Measurements from ENCODE around the gene CLC.
"Not testable (repeated sequence)": the region's sequence is repeated elsewhere in the genome, so short reads cannot be mapped to it uniquely, and the experiment has no call there.

CLC gene

GRCh38 chr19:39737891-39738290, at the start of gene CLC:
CLC (minus strand) TSS chr19:39738029; CDS start chr19:39737952, 77 bp downstream.
- no peak for DNase-seq

DNA sequence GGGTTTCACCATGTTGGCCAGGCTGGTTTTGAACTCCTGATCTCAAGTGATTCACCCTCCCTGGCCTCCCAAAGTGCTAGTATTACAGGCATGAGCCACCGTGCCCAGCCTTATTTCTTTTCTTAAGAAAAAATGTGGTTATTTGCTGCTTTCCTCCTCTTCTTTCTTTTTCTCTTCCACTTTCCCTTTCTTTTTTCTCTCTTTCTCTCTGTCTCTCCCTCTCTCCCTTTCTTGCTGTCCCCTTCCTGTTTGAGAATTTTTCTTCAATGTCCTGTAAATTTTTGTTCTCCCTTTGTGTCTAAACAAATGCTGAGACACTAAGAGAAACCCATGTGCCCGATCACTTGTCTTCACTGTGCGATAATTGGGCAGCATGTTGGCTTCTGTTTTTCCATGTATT, 43.1 kb upstream of the CLC start:
- DNase-seq: no peak

DNA sequence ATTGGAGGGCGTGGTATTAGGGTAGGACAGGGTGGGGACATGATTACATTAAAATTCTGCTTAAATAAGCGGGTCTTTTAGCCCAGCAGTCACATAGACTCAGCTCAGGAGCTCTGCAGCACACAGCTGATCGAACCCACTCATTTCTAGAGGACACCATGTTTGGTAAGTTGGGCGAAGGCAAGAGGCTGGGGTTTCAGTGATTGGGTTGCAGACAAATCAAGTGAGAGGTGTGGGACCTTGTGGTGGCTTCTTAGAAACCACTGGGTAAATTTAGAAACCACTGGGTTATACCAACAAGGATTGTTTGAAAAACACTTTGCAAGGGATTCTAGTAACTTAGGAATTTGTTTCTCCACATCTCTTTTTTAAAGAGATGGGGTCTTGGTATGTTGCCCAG, 40.9 kb upstream of the CLC start, which contains the start of gene LEUTX:
LEUTX (plus strand) TSS at position 92 of the 400 bp plus-strand sequence; CDS start at position 159, 67 bp downstream.
- no peak for DNase-seq

- peak in 2 of 3 experiments; percentile 8 to 17 for DNase-seq
Measured at GRCh38 chr19:39768786-39769185, 31.0 kb upstream of the CLC start.

GRCh38 chr19:39768334-39768733, 30.5 kb upstream of the CLC start:
- DNase-seq: peak in 2 of 3 experiments; percentile 21 to 30

- DNase-seq: peak; percentile 5 to 54 (median 44)
Measured at GRCh38 chr19:39765091-39766076, 27.6 kb upstream of the CLC start.

DNA sequence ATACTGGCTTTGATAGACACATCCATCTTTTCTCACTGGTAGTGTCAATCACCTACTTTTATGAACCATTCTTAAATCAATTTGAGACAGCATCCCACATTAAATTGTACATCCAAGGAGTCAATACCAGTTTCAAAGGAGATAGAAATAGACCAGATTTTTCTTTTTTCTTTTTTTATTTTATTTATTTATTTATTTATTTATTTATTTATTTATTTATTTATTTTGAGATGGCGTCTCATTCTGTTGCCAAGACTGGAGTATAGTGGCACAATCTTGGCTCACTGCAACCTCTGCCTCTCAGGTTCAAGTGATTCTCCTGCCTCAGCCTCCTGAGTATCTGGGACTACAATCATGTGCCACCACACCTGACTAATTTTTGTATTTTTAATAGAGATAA, 24.0 kb upstream of the CLC start:
- not testable (repeated sequence) for DNase-seq

DNA sequence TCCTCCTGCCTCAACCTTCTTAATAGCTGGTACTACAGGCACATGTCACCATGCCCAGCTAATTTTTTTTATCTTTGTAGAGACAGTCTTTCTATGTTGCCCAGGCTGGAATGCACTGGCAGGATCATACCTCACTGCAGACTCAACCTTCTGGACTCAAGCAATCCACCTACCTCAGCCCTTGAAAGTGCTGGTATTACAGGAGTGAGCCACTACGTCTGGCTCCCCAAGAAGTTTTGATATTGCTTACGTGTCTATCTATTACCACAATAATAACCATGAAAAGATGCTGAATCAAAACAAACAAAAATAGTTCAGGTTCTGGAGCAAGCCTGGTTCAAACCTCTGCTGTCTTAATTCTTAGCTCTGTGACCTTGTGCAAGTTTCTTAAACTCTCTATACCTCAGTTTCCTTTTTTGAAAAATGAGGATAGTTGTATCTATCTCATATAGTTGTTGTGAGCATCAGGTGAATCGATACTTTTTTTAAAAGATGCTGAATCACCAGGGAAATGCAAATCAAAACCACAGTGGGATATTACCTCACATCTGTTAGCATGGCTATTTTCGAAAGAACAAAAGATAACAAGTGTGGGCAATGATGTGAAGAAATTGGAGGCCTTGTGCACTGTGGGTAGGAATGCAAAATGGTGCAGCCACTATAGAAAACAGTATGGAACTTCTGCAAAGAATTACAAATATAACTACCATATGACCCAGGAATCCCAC, 21.8 kb upstream of the CLC start:
- DNase-seq: no peak

DNA sequence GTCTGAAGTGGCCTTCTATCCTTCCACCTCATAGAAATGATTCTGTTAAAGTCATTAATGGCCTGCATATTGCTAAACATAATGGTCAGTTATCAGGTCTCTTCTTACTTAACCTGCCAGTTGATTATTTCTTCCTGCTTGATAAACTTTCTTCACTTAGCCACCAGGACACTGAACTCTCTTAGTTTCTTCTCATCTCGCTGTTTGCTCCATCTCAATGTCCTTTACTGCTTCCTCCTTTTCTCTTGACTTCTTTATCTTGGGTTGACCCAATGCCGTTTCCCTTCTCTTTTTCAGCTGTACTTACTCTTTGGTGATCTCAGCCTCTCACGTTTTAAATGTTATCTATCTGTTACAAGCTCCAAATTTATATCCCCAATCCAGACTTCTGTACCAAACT, 17.1 kb upstream of the CLC start:
- no peak for DNase-seq

GRCh38 chr19:39754544-39754943, 16.7 kb upstream of the CLC start:
- DNase-seq: no peak

GRCh38 chr19:39752795-39753194, 15.0 kb upstream of the CLC start:
- DNase-seq: no peak

GRCh38 chr19:39752390-39752789, 14.6 kb upstream of the CLC start:
- DNase-seq: no peak

DNA sequence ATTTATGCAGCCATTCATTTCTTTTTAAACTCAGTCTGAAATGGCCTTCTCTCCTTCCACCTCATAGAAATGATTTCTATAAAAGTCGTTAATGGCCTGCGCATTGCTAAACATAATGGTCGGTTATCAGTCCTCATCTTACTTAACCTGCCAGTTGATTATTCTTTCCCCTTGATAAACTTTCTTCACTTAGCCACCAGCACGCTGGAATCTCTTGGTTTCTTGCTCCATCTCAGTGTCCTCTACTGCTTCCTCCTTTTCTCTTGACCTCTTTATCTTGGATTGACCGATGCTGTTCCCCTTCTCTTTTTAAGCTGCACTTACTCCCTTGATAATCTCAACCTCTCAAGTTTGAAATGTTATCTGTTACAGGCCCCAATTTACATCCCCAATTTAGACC, 12.2 kb upstream of the CLC start:
- DNase-seq: no peak

- DNase-seq: no peak
Measured at GRCh38 chr19:39746836-39747529, 9.2 kb upstream of the CLC start.

GRCh38 chr19:39745643-39746042, 7.8 kb upstream of the CLC start:
- DNase-seq: no peak

DNA sequence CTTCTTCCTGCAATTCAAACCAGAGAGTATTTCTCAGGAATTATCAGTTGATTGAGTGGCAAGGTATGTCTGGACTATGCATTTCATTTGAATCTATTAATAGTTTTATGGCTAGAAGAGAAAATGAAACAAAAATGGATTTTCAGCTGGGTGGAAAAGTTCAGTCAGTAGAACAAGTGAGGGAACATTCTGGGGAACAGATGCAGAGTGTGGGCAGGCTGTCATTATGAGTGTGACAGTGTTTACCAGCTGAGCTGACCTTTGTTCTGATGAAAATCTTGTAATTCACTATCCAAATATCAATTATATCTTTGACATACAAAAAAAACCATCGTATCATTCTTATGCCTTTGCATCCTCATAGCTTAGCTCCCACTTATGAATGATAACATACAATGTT, 2.6 kb upstream of the CLC start:
- DNase-seq: no peak

- DNase-seq: no peak
Measured at GRCh38 chr19:39738814-39739213, 985 bp upstream of the CLC start.

DNA sequence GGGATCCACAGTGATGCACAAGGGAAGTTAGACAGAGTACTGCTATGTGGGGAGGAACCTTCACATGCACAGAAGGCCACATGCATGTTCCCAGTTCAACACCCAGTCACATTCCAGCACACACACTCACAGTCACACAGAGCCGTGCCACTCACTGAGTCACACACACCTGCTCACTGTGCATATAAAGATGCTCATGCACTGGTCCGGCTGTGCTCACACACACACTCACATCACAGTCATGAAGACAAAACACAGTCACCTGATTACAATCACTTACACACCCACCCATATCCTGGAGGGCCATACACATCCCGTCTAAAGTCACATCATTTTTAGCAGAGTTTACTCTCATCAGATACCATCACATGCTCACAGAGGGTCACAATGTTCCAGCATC, 478 bp downstream of the CLC start:
- no peak for DNase-seq

GRCh38 chr19:39736088-39736487, 1.7 kb downstream of the CLC start:
- DNase-seq: no peak

GRCh38 chr19:39735688-39736087, 2.1 kb downstream of the CLC start:
- DNase-seq: no peak

DNA sequence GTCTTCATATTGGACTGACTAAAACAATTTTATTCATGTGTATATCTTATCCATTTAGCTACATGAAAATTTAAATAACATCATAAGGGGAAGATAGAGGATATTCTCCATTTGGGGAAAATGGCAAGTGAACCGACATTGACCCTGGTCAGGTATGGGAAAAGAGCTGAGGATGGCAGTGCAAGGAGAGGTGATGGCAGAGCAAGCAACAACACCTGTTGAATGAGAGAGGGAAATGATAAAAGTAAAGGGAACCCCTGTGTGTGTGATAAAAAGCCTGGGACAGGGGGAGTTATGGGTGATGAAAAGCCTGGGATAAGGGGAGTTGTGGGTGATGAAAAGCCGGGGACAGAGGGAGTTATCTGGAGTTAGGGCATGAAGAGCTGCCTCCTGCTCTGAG, 4.0 kb downstream of the CLC start:
- no peak for DNase-seq

GRCh38 chr19:39731685-39732084, 6.1 kb downstream of the CLC start:
- DNase-seq: no peak

DNA sequence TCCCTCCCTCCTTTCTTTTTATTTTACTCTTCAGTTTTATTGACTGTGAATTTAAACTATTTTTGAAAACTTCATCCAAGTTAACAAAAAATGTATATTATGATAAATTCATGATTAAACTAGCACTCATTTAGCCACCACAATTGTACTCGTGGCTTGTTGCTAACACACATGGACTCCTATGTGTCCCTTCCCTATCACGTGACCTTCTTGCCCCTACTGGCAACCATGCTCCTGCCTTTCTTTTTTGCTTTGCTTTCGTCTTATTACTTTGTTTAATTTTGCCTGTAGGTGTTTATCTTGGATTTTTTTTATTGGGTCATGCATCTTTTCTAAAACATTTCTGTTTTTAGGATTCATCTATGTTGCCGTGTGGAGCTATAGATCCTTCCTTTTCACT, 8.2 kb downstream of the CLC start:
- DNase-seq: no peak

Measured in NCI-H1417 (cell line).